BE2C (cell line): Measurements from ENCODE around the gene RIMBP2.

Source experiments
- DNase-seq: peaks from one replicate; pipeline ENCODE4 v3.0.0-alpha.2; 2020
- H3K27me3 ChIP-seq: fragments of 250-450 bp; sonication (Bioruptor Pico); 2 replicates; pipeline ENCODE4 v1.5.1; 2020; ENCODE audit warnings: mild to moderate bottlenecking
- H3K36me3 ChIP-seq: fragments of 250-450 bp; sonication (Bioruptor Pico); 2 replicates; pipeline ENCODE4 v1.5.1; 2020; ENCODE audit warnings: mild to moderate bottlenecking
- H3K4me1 ChIP-seq: fragments of 250-450 bp; sonication (Bioruptor Pico); 2 replicates; pipeline ENCODE4 v1.5.1; 2020
- H3K4me3 ChIP-seq: 2 replicates; pipeline ENCODE4 v1.5.1; 2011; ENCODE audit warnings: low read depth, low read length
- H3K9me3 ChIP-seq: fragments of 250-450 bp; sonication (Bioruptor Pico); 2 replicates; pipeline ENCODE4 v1.5.1; 2020
- CTCF ChIP-seq: IDR thresholded peaks from 2 replicates; pipeline ENCODE4 v1.5.1; 2012; ENCODE audit warnings: mild to moderate bottlenecking, low read depth, low read length

The RIMBP2 gene

GRCh38 chr12:130675121-130675520, 41.0 kb downstream of the RIMBP2 start:
- Histone ChIP-seq H3K27me3 (no peaks in the 10 kb centered on the region), H3K4me3 (no peak overlapping the region), H3K9me3 (no peaks in the 10 kb centered on the region), H3K4me1 (peaks cover 9% of the 10 kb centered on the region), H3K36me3 (peaks cover 31% of the 10 kb centered on the region)
- TF ChIP-seq CTCF: no peak
- DNase-seq: no peak

GRCh38 chr12:130674676-130675075, 41.4 kb downstream of the RIMBP2 start:
- H3K4me3 ChIP-seq: no peak overlapping the region
- TF ChIP-seq CTCF: no peak
- H3K9me3 ChIP-seq: no peaks in the 10 kb centered on the region; the same call in 1 of the 2 replicates
- no peak for DNase-seq
- no peaks in the 10 kb centered on the region for H3K27me3 ChIP-seq
- peaks cover 9% of the 10 kb centered on the region for H3K4me1 ChIP-seq
- H3K36me3 ChIP-seq: peaks cover 35% of the 10 kb centered on the region

- Histone ChIP-seq H3K4me1 (peaks cover 9% of the 10 kb centered on the region), H3K9me3 (no peaks in the 10 kb centered on the region; the same call in 1 of the 2 replicates), H3K4me3 (no peak overlapping the region), H3K27me3 (no peaks in the 10 kb centered on the region), H3K36me3 (peaks cover 41% of the 10 kb centered on the region)
- no peak for TF ChIP-seq CTCF
- no peak for DNase-seq
Measured at GRCh38 chr12:130673036-130673705, 42.9 kb downstream of the RIMBP2 start.

- Histone ChIP-seq H3K27me3 (no peaks in the 10 kb centered on the region), H3K4me3 (peak overlapping the region; percentile 32), H3K36me3 (peaks cover 44% of the 10 kb centered on the region), H3K9me3 (no peaks in the 10 kb centered on the region; the same call in 1 of the 2 replicates), H3K4me1 (peaks cover 6% of the 10 kb centered on the region)
- TF ChIP-seq CTCF: no peak
- peak; percentile 79 for DNase-seq
Measured at GRCh38 chr12:130672089-130672820, 43.8 kb downstream of the RIMBP2 start.

GRCh38 chr12:130671556-130671955, 44.5 kb downstream of the RIMBP2 start:
- Histone ChIP-seq H3K4me3 (no peak overlapping the region), H3K4me1 (peaks cover 6% of the 10 kb centered on the region), H3K36me3 (peaks cover 39% of the 10 kb centered on the region), H3K27me3 (no peaks in the 10 kb centered on the region), H3K9me3 (no peaks in the 10 kb centered on the region; the same call in 1 of the 2 replicates)
- TF ChIP-seq CTCF: no peak
- DNase-seq: no peak

- Histone ChIP-seq H3K27me3 (no peaks in the 10 kb centered on the region), H3K36me3 (peaks cover 35% of the 10 kb centered on the region), H3K4me3 (no peak overlapping the region), H3K9me3 (no peaks in the 10 kb centered on the region; the same call in 1 of the 2 replicates), H3K4me1 (peaks cover 6% of the 10 kb centered on the region)
- no peak for TF ChIP-seq CTCF
- DNase-seq: no peak
Measured at GRCh38 chr12:130669797-130670196, 46.3 kb downstream of the RIMBP2 start.
